Stimulated activated naive CD8-positive, alpha-beta T cell treated with anti-CD3 and anti-CD28 coated beads, Interleukin-15, Interleukin-2, amounts not matched to agents 100 ng/mL and 50 ng/mL, for 24 hours (primary cell): Measurements from ENCODE around the gene STRIT1.
"Not testable (repeated sequence)": the region's sequence is repeated elsewhere in the genome, so short reads cannot be mapped to it uniquely, and the experiment has no call there.

Experiments
- H3K27ac Mint-ChIP-seq: one replicate; pipeline ENCODE4 v1.8.0; 2021; ENCODE audit warnings: mild to moderate bottlenecking, mixed read lengths
- H3K27me3 Mint-ChIP-seq: one replicate; pipeline ENCODE4 v1.8.0; 2021; ENCODE audit warnings: mixed read lengths
- H3K36me3 Mint-ChIP-seq: one replicate; pipeline ENCODE4 v1.8.0; 2021; ENCODE audit warnings: low read depth, mixed read lengths
- H3K4me1 Mint-ChIP-seq: one replicate; pipeline ENCODE4 v1.8.0; 2021; ENCODE audit warnings: low read depth, mixed read lengths
- H3K4me3 Mint-ChIP-seq: one replicate; pipeline ENCODE4 v1.8.0; 2021; ENCODE audit warnings: mild to moderate bottlenecking, mixed read lengths
- H3K9me3 Mint-ChIP-seq: one replicate; pipeline ENCODE4 v1.8.0; 2021; ENCODE audit warnings: mixed read lengths

STRIT1 gene

GRCh38 chr3:155270063-155270462 is 23.4 kb downstream of the STRIT1 start:
- Mint-ChIP-seq H3K4me3 (no peak overlapping the region), H3K36me3 (no peaks in the 10 kb centered on the region), H3K4me1 (no peaks in the 10 kb centered on the region), H3K9me3 (no peaks in the 10 kb centered on the region), H3K27ac (no peak overlapping the region), H3K27me3 (no peaks in the 10 kb centered on the region)

GRCh38 chr3:155262855-155263254 is 30.6 kb downstream of the STRIT1 start:
- H3K4me3 Mint-ChIP-seq, H3K27me3 Mint-ChIP-seq: not testable (repeated sequence)

DNA sequence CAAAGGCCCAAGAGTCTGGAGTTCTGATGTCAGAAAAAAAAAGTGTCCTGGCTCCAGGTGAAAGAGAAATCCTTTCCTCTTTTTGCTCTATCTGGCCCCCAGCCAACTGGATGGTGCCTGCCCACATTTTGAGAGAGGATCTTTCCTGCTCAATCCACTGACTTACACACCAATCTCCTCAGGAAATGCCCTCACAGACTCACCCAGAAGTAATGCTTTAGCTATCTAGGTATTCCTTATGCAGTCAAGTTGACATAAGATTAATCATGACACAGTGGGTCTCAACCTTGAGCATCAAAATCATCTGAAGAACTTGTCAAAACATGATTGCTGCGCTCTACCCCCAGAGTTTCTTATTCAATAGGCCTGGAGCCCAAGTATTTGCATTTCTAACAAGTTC is 31.2 kb downstream of the STRIT1 start:
- no peak overlapping the region for H3K4me3 Mint-ChIP-seq
- no peak overlapping the region for H3K27ac Mint-ChIP-seq
- no peaks in the 10 kb centered on the region for H3K4me1 Mint-ChIP-seq
- no peaks in the 10 kb centered on the region for H3K9me3 Mint-ChIP-seq
- H3K27me3 Mint-ChIP-seq, result no peaks in the 10 kb centered on the region
- no peaks in the 10 kb centered on the region for H3K36me3 Mint-ChIP-seq

More at GRCh38 chr3:155262855-155263254, 30.6 kb downstream of the STRIT1 start:
- H3K27ac Mint-ChIP-seq, H3K4me1 Mint-ChIP-seq, H3K36me3 Mint-ChIP-seq, H3K9me3 Mint-ChIP-seq: not testable (repeated sequence)

GRCh38 chr3:155254445-155254844 is 39.0 kb downstream of the STRIT1 start:
- H3K27me3 Mint-ChIP-seq, result no peaks in the 10 kb centered on the region
- H3K27ac Mint-ChIP-seq, result no peak overlapping the region
- H3K36me3 Mint-ChIP-seq, result no peaks in the 10 kb centered on the region
- no peak overlapping the region for H3K4me3 Mint-ChIP-seq
- no peaks in the 10 kb centered on the region for H3K9me3 Mint-ChIP-seq
- no peaks in the 10 kb centered on the region for H3K4me1 Mint-ChIP-seq

- Mint-ChIP-seq H3K27me3 (no peaks in the 10 kb centered on the region), H3K9me3 (no peaks in the 10 kb centered on the region), H3K4me3 (no peak overlapping the region), H3K36me3 (no peaks in the 10 kb centered on the region), H3K4me1 (no peaks in the 10 kb centered on the region), H3K27ac (no peak overlapping the region)
Observed at GRCh38 chr3:155252535-155252934, 40.9 kb downstream of the STRIT1 start.

DNA sequence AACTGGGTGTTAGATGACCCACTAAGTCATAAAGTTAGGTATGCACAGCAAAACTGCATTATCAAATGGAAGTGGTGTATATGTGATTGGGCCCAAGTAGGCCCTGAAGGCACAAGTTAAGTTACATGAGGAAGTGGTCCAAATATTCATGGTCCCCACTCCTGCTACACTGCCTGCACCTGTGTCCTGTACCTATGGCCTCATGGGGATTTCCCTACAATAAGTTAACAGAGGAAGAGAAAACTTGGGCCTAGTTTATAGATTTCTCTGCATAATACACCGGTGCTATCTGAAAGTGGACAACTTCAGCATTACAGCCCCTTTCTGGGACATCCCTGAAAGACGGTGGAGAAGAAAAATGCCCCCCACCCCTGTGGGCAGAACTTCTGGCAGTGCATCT is 41.5 kb downstream of the STRIT1 start:
- no peaks in the 10 kb centered on the region for H3K9me3 Mint-ChIP-seq
- no peak overlapping the region for H3K27ac Mint-ChIP-seq
- no peaks in the 10 kb centered on the region for H3K4me1 Mint-ChIP-seq
- H3K27me3 Mint-ChIP-seq, result no peaks in the 10 kb centered on the region
- H3K4me3 Mint-ChIP-seq, result no peak overlapping the region
- H3K36me3 Mint-ChIP-seq, result no peaks in the 10 kb centered on the region

GRCh38 chr3:155248531-155249187 is 44.8 kb downstream of the STRIT1 start:
- Mint-ChIP-seq H3K27me3 (no peaks in the 10 kb centered on the region), H3K27ac (no peak overlapping the region), H3K36me3 (no peaks in the 10 kb centered on the region), H3K4me3 (no peak overlapping the region), H3K4me1 (no peaks in the 10 kb centered on the region), H3K9me3 (no peaks in the 10 kb centered on the region)

DNA sequence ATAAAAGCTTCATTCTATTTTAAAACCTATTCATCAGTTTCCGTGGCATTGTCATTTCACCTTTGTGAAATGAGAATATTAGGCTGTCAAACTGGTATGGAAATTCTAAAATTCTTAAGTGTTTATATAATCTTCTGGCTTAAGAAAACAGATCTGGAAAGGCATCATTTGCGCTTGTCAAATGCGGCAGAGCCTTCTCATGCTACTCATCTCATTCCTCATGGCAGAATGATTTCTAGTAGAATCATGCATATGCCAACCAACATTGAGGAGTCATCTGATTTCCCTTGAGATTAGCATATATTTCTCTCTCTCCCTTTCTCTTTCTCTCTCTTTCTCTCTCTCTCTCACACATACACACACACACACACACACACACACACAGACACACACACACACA is 48.8 kb downstream of the STRIT1 start:
- Mint-ChIP-seq H3K27ac (no peak overlapping the region), H3K4me1 (no peaks in the 10 kb centered on the region), H3K4me3 (no peak overlapping the region), H3K9me3 (peaks cover 4% of the 10 kb centered on the region), H3K27me3 (no peaks in the 10 kb centered on the region), H3K36me3 (no peaks in the 10 kb centered on the region)

DNA sequence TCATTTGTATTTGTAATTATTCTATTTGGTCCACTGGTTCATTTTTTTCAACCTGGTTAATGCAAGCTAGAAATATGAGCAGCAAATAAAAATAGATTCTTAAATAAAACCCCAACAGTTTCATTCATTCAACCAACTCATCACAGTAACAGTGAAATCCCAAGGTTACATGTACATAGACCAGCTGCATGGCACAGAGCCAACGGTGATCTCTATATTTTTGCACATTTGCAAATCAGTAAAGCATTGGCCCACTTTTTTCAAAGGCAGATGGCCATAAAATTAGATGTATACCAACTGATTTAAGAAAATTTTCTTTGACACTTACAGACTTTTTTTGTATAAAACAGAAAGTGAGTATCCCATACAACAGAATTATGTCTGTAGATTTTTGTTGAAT is 49.3 kb downstream of the STRIT1 start:
- no peak overlapping the region for H3K27ac Mint-ChIP-seq
- no peaks in the 10 kb centered on the region for H3K4me1 Mint-ChIP-seq
- peaks cover 4% of the 10 kb centered on the region for H3K9me3 Mint-ChIP-seq
- no peaks in the 10 kb centered on the region for H3K36me3 Mint-ChIP-seq
- H3K27me3 Mint-ChIP-seq, result no peaks in the 10 kb centered on the region
- H3K4me3 Mint-ChIP-seq, result no peak overlapping the region

- Mint-ChIP-seq H3K9me3 (peaks cover 4% of the 10 kb centered on the region), H3K4me3 (no peak overlapping the region), H3K4me1 (no peaks in the 10 kb centered on the region), H3K27ac (no peak overlapping the region), H3K27me3 (no peaks in the 10 kb centered on the region), H3K36me3 (no peaks in the 10 kb centered on the region)
Observed at GRCh38 chr3:155243512-155243921, 50.0 kb downstream of the STRIT1 start.

- Mint-ChIP-seq H3K9me3 (peaks cover 4% of the 10 kb centered on the region), H3K27me3 (no peaks in the 10 kb centered on the region), H3K36me3 (no peaks in the 10 kb centered on the region), H3K4me1 (no peaks in the 10 kb centered on the region), H3K27ac (no peak overlapping the region), H3K4me3 (no peak overlapping the region)
Observed at GRCh38 chr3:155242342-155242741, 51.1 kb downstream of the STRIT1 start.

- Mint-ChIP-seq H3K27me3 (no peaks in the 10 kb centered on the region), H3K9me3 (peaks cover 4% of the 10 kb centered on the region), H3K36me3 (no peaks in the 10 kb centered on the region), H3K4me3 (no peak overlapping the region), H3K27ac (no peak overlapping the region), H3K4me1 (no peaks in the 10 kb centered on the region)
Observed at GRCh38 chr3:155241579-155241978, 51.9 kb downstream of the STRIT1 start.
